H9 (cell line): ENCODE measurements around the gene GPR146. TPM values are rescaled to one million over a fixed set of nuclear protein-coding genes. Genes with fewer than 3 reads are reported as not detected.

Experiments used
- DNase-seq: peaks from one replicate; pipeline ENCODE4 v3.0.0-alpha.2; 2017
- H2AFZ ChIP-seq: one replicate; pipeline ENCODE4 v1.6.1; 2013; ENCODE audit warnings: mild to moderate bottlenecking, low read length, control low read depth, moderate library complexity
- H2AK5ac ChIP-seq: 2 replicates; pipeline ENCODE4 v1.6.1; 2013; ENCODE audit warnings: low read length, control low read depth, mixed read lengths; ENCODE audit not compliant: insufficient read length
- H2BK120ac ChIP-seq: one replicate; pipeline ENCODE4 v1.6.1; 2013; ENCODE audit warnings: low read depth, mild to moderate bottlenecking, low read length, control low read depth, inconsistent platforms; ENCODE audit not compliant: poor library complexity, severe bottlenecking
- H2BK12ac ChIP-seq: 2 replicates; pipeline ENCODE4 v1.6.1; 2013; ENCODE audit warnings: low read length, control low read depth, mixed read lengths, low read depth; ENCODE audit not compliant: insufficient read length
- H2BK15ac ChIP-seq: 2 replicates; pipeline ENCODE4 v1.6.1; 2013; ENCODE audit warnings: low read depth, low read length, control low read depth
- H2BK20ac ChIP-seq: one replicate; pipeline ENCODE4 v1.6.1; 2013; ENCODE audit warnings: low read depth, mild to moderate bottlenecking, low read length, control low read depth, inconsistent platforms; ENCODE audit not compliant: poor library complexity, severe bottlenecking
- H2BK5ac ChIP-seq: 2 replicates; pipeline ENCODE4 v1.6.1; 2013; ENCODE audit warnings: low read length, control low read depth, mixed read lengths; ENCODE audit not compliant: insufficient read length
- H3K14ac ChIP-seq: 2 replicates; pipeline ENCODE4 v1.6.1; 2013; ENCODE audit warnings: low read length, control low read depth; ENCODE audit not compliant: insufficient read depth
- H3K18ac ChIP-seq: 2 replicates; pipeline ENCODE4 v1.6.1; 2013; ENCODE audit warnings: low read depth, mild to moderate bottlenecking, mixed read lengths, low read length, control low read depth; ENCODE audit not compliant: insufficient read length
- H3K23ac ChIP-seq: 2 replicates; pipeline ENCODE4 v1.6.1; 2013; ENCODE audit warnings: low read length, control low read depth, mixed read lengths, low read depth; ENCODE audit not compliant: insufficient read length
- H3K23me2 ChIP-seq: 2 replicates; pipeline ENCODE4 v1.6.1; 2013; ENCODE audit warnings: low read depth, mild to moderate bottlenecking, mixed read lengths, low read length, control low read depth; ENCODE audit not compliant: insufficient read length, poor library complexity, severe bottlenecking
- H3K27ac ChIP-seq: 2 replicates; pipeline ENCODE4 v1.5.1; 2013; ENCODE audit warnings: low read length, control low read depth, mixed read lengths, low read depth; ENCODE audit not compliant: insufficient read length
- H3K27me3 ChIP-seq: 2 replicates; pipeline ENCODE4 v1.6.1; 2013; ENCODE audit warnings: low read length, control low read depth, inconsistent platforms; ENCODE audit not compliant: insufficient read depth
- H3K4ac ChIP-seq: 2 replicates; pipeline ENCODE4 v1.6.1; 2013; ENCODE audit warnings: low read depth, mild to moderate bottlenecking, control low read depth, inconsistent platforms, low read length, moderate library complexity
- H3K4me1 ChIP-seq: 2 replicates; pipeline ENCODE4 v1.6.1; 2013; ENCODE audit warnings: low read length, control low read depth, inconsistent platforms; ENCODE audit not compliant: insufficient read depth
- H3K4me2 ChIP-seq: 2 replicates; pipeline ENCODE4 v1.6.1; 2013; ENCODE audit warnings: low read length, control low read depth, mixed read lengths; ENCODE audit not compliant: insufficient read length, insufficient read depth
- H3K56ac ChIP-seq: 2 replicates; pipeline ENCODE4 v1.6.1; 2013; ENCODE audit warnings: low read depth, mild to moderate bottlenecking, mixed read lengths, low read length, control low read depth; ENCODE audit not compliant: insufficient read length
- H3K79me1 ChIP-seq: 2 replicates; pipeline ENCODE4 v1.6.1; 2013; ENCODE audit warnings: low read depth, mild to moderate bottlenecking, moderate library complexity, low read length, control low read depth, inconsistent platforms; ENCODE audit not compliant: insufficient read depth, poor library complexity, severe bottlenecking
- H3K79me2 ChIP-seq: 2 replicates; pipeline ENCODE4 v1.6.1; 2013; ENCODE audit warnings: low read length, control low read depth, inconsistent platforms; ENCODE audit not compliant: insufficient read depth
- H3K9ac ChIP-seq: 2 replicates; pipeline ENCODE4 v1.6.1; 2013; ENCODE audit warnings: low read length, control low read depth, mixed read lengths; ENCODE audit not compliant: insufficient read length; ENCODE audit errors: extremely low read depth
- H3K9me3 ChIP-seq: one replicate; pipeline ENCODE4 v1.6.1; 2013; ENCODE audit warnings: low read depth, low read length, inconsistent platforms; ENCODE audit not compliant: control insufficient read depth
- H3T11ph ChIP-seq: one replicate; pipeline ENCODE4 v1.6.1; 2013; ENCODE audit warnings: mild to moderate bottlenecking, low read length, control low read depth, inconsistent platforms
- H4K20me1 ChIP-seq: one replicate; pipeline ENCODE4 v1.6.1; 2013; ENCODE audit not compliant: control insufficient read depth, insufficient read length, insufficient read depth
- H4K5ac ChIP-seq: 2 replicates; pipeline ENCODE4 v1.6.1; 2013; ENCODE audit warnings: low read depth, mild to moderate bottlenecking, mixed read lengths, low read length, control low read depth; ENCODE audit not compliant: insufficient read length
- H4K8ac ChIP-seq: replicated peaks from 2 replicates; pipeline ENCODE4 v1.6.1; 2013; ENCODE audit warnings: low read length, control low read depth, mixed read lengths, low read depth; ENCODE audit not compliant: insufficient read length
- H4K91ac ChIP-seq: 2 replicates; pipeline ENCODE4 v1.6.1; 2013; ENCODE audit warnings: low read depth, mild to moderate bottlenecking, moderate library complexity, mixed read lengths, low read length, control low read depth; ENCODE audit not compliant: insufficient read length
- H3K27ac Mint-ChIP-seq, 3 experiments: 2 replicates in 2 of 3; 3 replicates in 1 of 3; pipeline ENCODE4 v1.8.0; 2020 to 2021; ENCODE audit warnings: mixed read lengths in 3 of 3, mild to moderate bottlenecking in 1 of 3, moderate library complexity in 1 of 3
- H3K27me3 Mint-ChIP-seq: 2 replicates; pipeline ENCODE4 v1.8.0; 2021; ENCODE audit warnings: low read depth, mild to moderate bottlenecking, moderate library complexity, mixed read lengths
- H3K36me3 Mint-ChIP-seq, 3 experiments: 2 replicates in 2 of 3; 3 replicates in 1 of 3; pipeline ENCODE4 v1.8.0; 2020 to 2021; ENCODE audit warnings: low read depth in 3 of 3, mixed read lengths in 3 of 3; ENCODE audit not compliant: insufficient read depth in 1 of 3
- H3K4me1 Mint-ChIP-seq, 2 experiments: 2 replicates each; pipeline ENCODE4 v1.8.0; 2020; ENCODE audit warnings: mixed read lengths in 2 of 2
- H3K4me3 Mint-ChIP-seq, 2 experiments: 2 replicates in 1 of 2; 3 replicates in 1 of 2; pipeline ENCODE4 v1.8.0; 2020 to 2021; ENCODE audit warnings: mild to moderate bottlenecking in 2 of 2, mixed read lengths in 2 of 2, moderate library complexity in 1 of 2
- H3K9me3 Mint-ChIP-seq, 2 experiments: 2 replicates in 1 of 2; 3 replicates in 1 of 2; pipeline ENCODE4 v1.8.0; 2020; ENCODE audit warnings: mild to moderate bottlenecking in 2 of 2, mixed read lengths in 2 of 2, moderate library complexity in 1 of 2
- CTCF ChIP-seq: fragments of 200-600 bp; sonication (generic); conservative IDR thresholded peaks from 3 replicates; pipeline ENCODE4 v1.8.0; 2021; ENCODE audit warnings: antibody characterized with exemption, mild to moderate bottlenecking
- WGBS: extraction: QIAGEN DNeasy Blood & Tissue Kit; methylation state at CpG from one replicate; pipeline ENCODE4 v1.1.7; 2013; ENCODE audit warnings: missing lambda C conversion rate, low lambda C conversion rate, mixed read lengths; ENCODE audit not compliant: insufficient read length; ENCODE audit errors: extremely low coverage; 5-methylcytosine and 5-hydroxymethylcytosine counted together
- total RNA-seq: library from RNA; stranded (reverse); gene quantifications from 2 replicates; pipeline ENCODE4 v1.2.1, GENCODE V29; 2021

Gene GPR146
- total RNA-seq, 1 experiment from 2014 or later = 1.4 TPM

GRCh38 chr7:1099637-1100036, 55.3 kb downstream of the GPR146 start:
- Histone ChIP-seq H2BK15ac (no peak overlapping the region), H4K20me1 (no peaks in the 10 kb centered on the region)

More at GRCh38 chr7:1099637-1100036, 55.3 kb downstream of the GPR146 start:
- Histone ChIP-seq H3K4me2 (no peak overlapping the region), H3K23me2 (no peaks in the 10 kb centered on the region), H2BK120ac (no peak overlapping the region), H3K27ac (no peak overlapping the region), H3K79me2 (peaks cover 5% of the 10 kb centered on the region; the same call in 1 of the 2 replicates), H3K23ac (no peak overlapping the region), H3K27me3 (no peaks in the 10 kb centered on the region), H2BK12ac (no peak overlapping the region), H4K5ac (no peak overlapping the region), H3K9ac (no peak overlapping the region), H3T11ph (no peak overlapping the region), H3K18ac (no peak overlapping the region), H3K4me1 (no peaks in the 10 kb centered on the region), H2BK5ac (no peak overlapping the region), H4K91ac (no peak overlapping the region), H3K9me3 (no peaks in the 10 kb centered on the region), H3K14ac (no peak overlapping the region; the same call in 1 of the 2 replicates), H3K56ac (no peak overlapping the region), H4K8ac (no peak overlapping the region), H2AK5ac (no peak overlapping the region), H2AFZ (no peak overlapping the region), H2BK20ac (no peak overlapping the region), H3K4ac (no peak overlapping the region), H3K79me1 (peaks cover 9% of the 10 kb centered on the region)
- H3K27ac Mint-ChIP-seq = peak overlapping the region in 2 of 3 experiments; percentile 13 to 32; a peak in 1 of 7 replicates
- TF ChIP-seq CTCF = no peak
- no peaks in the 10 kb centered on the region for H3K4me1 Mint-ChIP-seq
- no peaks in the 10 kb centered on the region; the same call in 1 of the 2 replicates for H3K27me3 Mint-ChIP-seq
- H3K36me3 Mint-ChIP-seq = peaks cover 3 to 19% (median 13%) of the 10 kb centered on the region in 3 experiments; a peak in 6 of 7 replicates
- H3K4me3 Mint-ChIP-seq = no peak overlapping the region
- no peak for DNase-seq
- no CpG with 5 or more reads among the region's 16 CpGs for whole genome bisulfite sequencing
- no peaks in the 10 kb centered on the region for H3K9me3 Mint-ChIP-seq
